Neural cell (in vitro differentiated cells): ENCODE data around the gene AGTPBP1. TPM values are rescaled to one million over a fixed set of nuclear protein-coding genes. Genes with fewer than 3 reads are reported as not detected.

Experiments used
- H2AFZ ChIP-seq: fragments of 200-600, 300-800 bp; sonication (generic), shearing (Covaris generic); 2 replicates; pipeline ENCODE4 v1.6.0; 2014; ENCODE audit warnings: low read depth, mild to moderate bottlenecking, antibody characterized with exemption, low read length, moderate library complexity
- H3F3A ChIP-seq: fragments of 200-600 bp; shearing (Covaris generic); 2 replicates; pipeline ENCODE4 v1.6.1; 2016; ENCODE audit warnings: mild to moderate bottlenecking, moderate library complexity, mixed read lengths, antibody characterized with exemption, low read length; ENCODE audit not compliant: insufficient read depth, poor library complexity, severe bottlenecking
- H3K27ac ChIP-seq: fragments of 200-600, 300-800 bp; sonication (generic), shearing (Covaris generic); 2 replicates; pipeline ENCODE4 v1.5.1; 2014; ENCODE audit warnings: mild to moderate bottlenecking, low read length, moderate library complexity
- H3K27me3 ChIP-seq: fragments of 300-800, 200-600 bp; sonication (generic), shearing (Covaris generic); 2 replicates; pipeline ENCODE4 v1.6.0; 2014; ENCODE audit warnings: mild to moderate bottlenecking, low read depth, low read length, moderate library complexity; ENCODE audit not compliant: insufficient read depth
- H3K36me3 ChIP-seq: fragments of 300-800, 200-600 bp; sonication (generic), shearing (Covaris generic); 2 replicates; pipeline ENCODE4 v1.5.1; 2014; ENCODE audit warnings: mild to moderate bottlenecking, antibody characterized with exemption, low read length, moderate library complexity; ENCODE audit not compliant: insufficient read depth
- H3K4me2 ChIP-seq: fragments of 300-800, 200-600 bp; sonication (generic), shearing (Covaris generic); 2 replicates; pipeline ENCODE4 v1.6.0; 2014; ENCODE audit warnings: mild to moderate bottlenecking, low read length
- H3K4me3 ChIP-seq: fragments of 300-800, 200-600 bp; sonication (generic), shearing (Covaris generic); 2 replicates; pipeline ENCODE4 v1.5.1; 2014; ENCODE audit warnings: mild to moderate bottlenecking, low read length, moderate library complexity
- H3K79me2 ChIP-seq: fragments of 200-600 bp; shearing (Covaris generic); replicated peaks from 2 replicates; pipeline ENCODE4 v1.6.0; 2014; ENCODE audit warnings: mild to moderate bottlenecking, low read length, moderate library complexity; ENCODE audit not compliant: insufficient read depth
- H3K9ac ChIP-seq: fragments of 300-800, 200-600 bp; sonication (generic), shearing (Covaris generic); 2 replicates; pipeline ENCODE4 v1.6.1; 2016; ENCODE audit warnings: mild to moderate bottlenecking, low read length, mixed read lengths
- H3K9me2 ChIP-seq: fragments of 200-600 bp; shearing (Covaris generic); 2 replicates; pipeline ENCODE4 v1.6.1; 2016; ENCODE audit warnings: mild to moderate bottlenecking, low read length, mixed read lengths; ENCODE audit not compliant: insufficient read depth
- H3K9me3 ChIP-seq: fragments of 200-600, 300-800 bp; sonication (generic), shearing (Covaris generic); 2 replicates; pipeline ENCODE4 v1.6.1; 2016; ENCODE audit warnings: mild to moderate bottlenecking, mixed run types, low read length, moderate library complexity, mixed read lengths
- H4K20me1 ChIP-seq: fragments of 200-600 bp; shearing (Covaris generic); 2 replicates; pipeline ENCODE4 v1.6.1; 2016; ENCODE audit warnings: mild to moderate bottlenecking, mixed run types; ENCODE audit not compliant: insufficient read depth
- CTCF ChIP-seq: fragments of 450-650 bp; IDR thresholded peaks from 2 replicates; pipeline ENCODE4 v1.5.1; 2014; ENCODE audit warnings: antibody characterized with exemption, mild to moderate bottlenecking, moderate library complexity; ENCODE audit not compliant: poor library complexity, severe bottlenecking
- EP300 ChIP-seq: fragments of 450-650 bp; conservative IDR thresholded peaks from 2 replicates; pipeline ENCODE4 v1.6.1; 2014; ENCODE audit warnings: antibody characterized with exemption, mild to moderate bottlenecking, moderate library complexity; ENCODE audit not compliant: poor library complexity, severe bottlenecking
- EZH2 ChIP-seq: fragments of 200-600, 300-800 bp; shearing (Covaris generic), sonication (generic); IDR thresholded peaks from 2 replicates; pipeline ENCODE4 v1.6.1; 2014; ENCODE audit warnings: antibody characterized with exemption, low read length, borderline replicate concordance, mild to moderate bottlenecking; ENCODE audit not compliant: insufficient read depth, poor library complexity, severe bottlenecking
- MXI1 ChIP-seq: fragments of 450-650 bp; conservative IDR thresholded peaks from 2 replicates; pipeline ENCODE4 v1.6.1; 2014; ENCODE audit warnings: antibody characterized with exemption, mild to moderate bottlenecking; ENCODE audit not compliant: poor library complexity, severe bottlenecking
- POLR2AphosphoS5 ChIP-seq: IDR thresholded peaks from 2 replicates; pipeline ENCODE4 v1.6.1; 2012
- RAD21 ChIP-seq: fragments of 450-650 bp; conservative IDR thresholded peaks from 2 replicates; pipeline ENCODE4 v1.6.1; 2014; ENCODE audit warnings: antibody characterized with exemption, mild to moderate bottlenecking, moderate library complexity
- REST ChIP-seq: IDR thresholded peaks from 2 replicates; pipeline ENCODE4 v1.6.1; 2012; ENCODE audit warnings: borderline replicate concordance
- SMC3 ChIP-seq: fragments of 450-650 bp; conservative IDR thresholded peaks from 2 replicates; pipeline ENCODE4 v1.6.1; 2014; ENCODE audit warnings: antibody characterized with exemption, mild to moderate bottlenecking, moderate library complexity; ENCODE audit not compliant: poor library complexity
- TAF1 ChIP-seq: IDR thresholded peaks from 2 replicates; pipeline ENCODE4 v1.6.1; 2012; ENCODE audit warnings: low read depth
- polyA plus RNA-seq: library from polyadenylated mRNA; depleted of rRNA; stranded (reverse); fragments of >200 nt; gene quantifications from 2 replicates; pipeline ENCODE4 v1.2.3, GENCODE V29; 2014

AGTPBP1 gene
- polyA plus RNA-seq, 1 donor from 2014 or later = 90.7 TPM

GRCh38 chr9:85729882-85730281 lies 11.9 kb downstream of the AGTPBP1 start:
- Histone ChIP-seq H3K36me3 (no peaks in the 10 kb centered on the region), H3F3A (no peaks in the 10 kb centered on the region), H3K27ac (no peak overlapping the region)

GRCh38 chr9:85727500-85727899 lies 14.3 kb downstream of the AGTPBP1 start:
- no peak overlapping the region for H3K9ac ChIP-seq
- peaks cover 72% of the 10 kb centered on the region for H3K79me2 ChIP-seq
- no peaks in the 10 kb centered on the region for H4K20me1 ChIP-seq
- H3K4me2 ChIP-seq = no peak overlapping the region
- H3K27ac ChIP-seq = no peak overlapping the region
- no peak overlapping the region for H3K4me3 ChIP-seq
- H2AFZ ChIP-seq = no peak overlapping the region
- H3K36me3 ChIP-seq = peaks cover 8% of the 10 kb centered on the region
- no peaks in the 10 kb centered on the region for H3K27me3 ChIP-seq
- H3F3A ChIP-seq = no peaks in the 10 kb centered on the region
- no peaks in the 10 kb centered on the region for H3K9me2 ChIP-seq
- H3K9me3 ChIP-seq = no peaks in the 10 kb centered on the region
- no peak for TF ChIP-seq EP300
- no peak for TF ChIP-seq RAD21
- no peak for TF ChIP-seq EZH2
- no peak for TF ChIP-seq REST
- TF ChIP-seq POLR2AphosphoS5 = no peak
- TF ChIP-seq TAF1 = no peak
- TF ChIP-seq MXI1 = no peak

More at GRCh38 chr9:85729882-85730281, 11.9 kb downstream of the AGTPBP1 start:
- no peaks in the 10 kb centered on the region for H4K20me1 ChIP-seq
- no peak for TF ChIP-seq RAD21
- no peak for TF ChIP-seq POLR2AphosphoS5
- no peak for TF ChIP-seq REST
- TF ChIP-seq TAF1 = no peak
- no peak for TF ChIP-seq SMC3
- TF ChIP-seq EZH2 = no peak
- no peak for TF ChIP-seq CTCF
- no peak for TF ChIP-seq EP300
- H3K9me2 ChIP-seq = no peaks in the 10 kb centered on the region
- H3K79me2 ChIP-seq = peaks cover 84% of the 10 kb centered on the region
- H2AFZ ChIP-seq = no peak overlapping the region
- no peak overlapping the region for H3K4me3 ChIP-seq
- H3K9ac ChIP-seq = no peak overlapping the region
- H3K4me2 ChIP-seq = no peak overlapping the region
- no peaks in the 10 kb centered on the region for H3K9me3 ChIP-seq
- no peaks in the 10 kb centered on the region for H3K27me3 ChIP-seq
